Cardiac muscle cell (in vitro differentiated cells and primary cell): ENCODE measurements around the gene CAMK2D. TPM values are rescaled to one million over a fixed set of nuclear protein-coding genes. Genes with fewer than 3 reads are reported as not detected.

Source experiments
- DNase-seq, 2 donors: peaks; one replicate each; pipeline versions ENCODE4 v3.0.0 to v3.0.0-alpha.2; 2010 to 2017; ENCODE audit warnings: low read depth in 1 of 2, low spot score in 1 of 2
- H3K27ac ChIP-seq: fragments of 200-600 bp; sonication (generic); 2 replicates; pipeline ENCODE4 v1.5.1; 2016
- H3K27me3 ChIP-seq: fragments of 200-600 bp; sonication (generic); 2 replicates; pipeline ENCODE4 v1.6.0; 2016; ENCODE audit warnings: control low read depth
- H3K36me3 ChIP-seq: fragments of 200-600 bp; sonication (generic); 2 replicates; pipeline ENCODE4 v1.5.1; 2016; ENCODE audit warnings: control low read depth
- H3K4me1 ChIP-seq: fragments of 200-600 bp; sonication (generic); 2 replicates; pipeline ENCODE4 v1.8.1; 2017; ENCODE audit warnings: low read depth, mild to moderate bottlenecking, mixed run types
- H3K4me3 ChIP-seq: fragments of 200-600 bp; sonication (generic); 2 replicates; pipeline ENCODE4 v1.5.1; 2016; ENCODE audit warnings: mild to moderate bottlenecking
- H3K9me3 ChIP-seq: fragments of 200-600 bp; sonication (generic); 2 replicates; pipeline ENCODE4 v1.5.1; 2017; ENCODE audit warnings: low read depth, mild to moderate bottlenecking, control low read depth
- polyA plus RNA-seq: library from polyadenylated mRNA; unstranded; fragments of >200 nt; fragmentation: Nextera tagmentation; extraction: Ambion mirVana; gene quantifications from 2 replicates; pipeline ENCODE4 v1.2.1, GENCODE V29; 2016
- total RNA-seq: library from RNA; depleted of rRNA; stranded (reverse); fragments of >200 nt; gene quantifications from 2 replicates; pipeline ENCODE4 v1.2.3, GENCODE V29; 2016
- TF ChIP-seq, protein P1 (sequence below): IDR thresholded peaks from 2 replicates; pipeline ENCODE4 v1.5.1; 2012; ENCODE audit warnings: low read depth, mild to moderate bottlenecking, low read length

CAMK2D gene
- total and polyA plus RNA-seq, 2 experiments from 2014 or later = 60.6 to 84.7 TPM

- DNase-seq = no peak
- no peaks in the 10 kb centered on the region for H3K36me3 ChIP-seq
- no peak overlapping the region for H3K4me3 ChIP-seq
- no peaks in the 10 kb centered on the region for H3K9me3 ChIP-seq
- no peaks in the 10 kb centered on the region for H3K27me3 ChIP-seq
- no peak overlapping the region for H3K27ac ChIP-seq
- H3K4me1 ChIP-seq = peaks cover 10% of the 10 kb centered on the region
- TF ChIP-seq, protein P1, sequence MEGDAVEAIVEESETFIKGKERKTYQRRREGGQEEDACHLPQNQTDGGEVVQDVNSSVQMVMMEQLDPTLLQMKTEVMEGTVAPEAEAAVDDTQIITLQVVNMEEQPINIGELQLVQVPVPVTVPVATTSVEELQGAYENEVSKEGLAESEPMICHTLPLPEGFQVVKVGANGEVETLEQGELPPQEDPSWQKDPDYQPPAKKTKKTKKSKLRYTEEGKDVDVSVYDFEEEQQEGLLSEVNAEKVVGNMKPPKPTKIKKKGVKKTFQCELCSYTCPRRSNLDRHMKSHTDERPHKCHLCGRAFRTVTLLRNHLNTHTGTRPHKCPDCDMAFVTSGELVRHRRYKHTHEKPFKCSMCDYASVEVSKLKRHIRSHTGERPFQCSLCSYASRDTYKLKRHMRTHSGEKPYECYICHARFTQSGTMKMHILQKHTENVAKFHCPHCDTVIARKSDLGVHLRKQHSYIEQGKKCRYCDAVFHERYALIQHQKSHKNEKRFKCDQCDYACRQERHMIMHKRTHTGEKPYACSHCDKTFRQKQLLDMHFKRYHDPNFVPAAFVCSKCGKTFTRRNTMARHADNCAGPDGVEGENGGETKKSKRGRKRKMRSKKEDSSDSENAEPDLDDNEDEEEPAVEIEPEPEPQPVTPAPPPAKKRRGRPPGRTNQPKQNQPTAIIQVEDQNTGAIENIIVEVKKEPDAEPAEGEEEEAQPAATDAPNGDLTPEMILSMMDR = no peak
These were observed 156.6 kb downstream of the CAMK2D start for GRCh38 chr4:113604955-113605354.

- H3K27ac ChIP-seq = no peak overlapping the region
- H3K4me1 ChIP-seq = peaks cover 10% of the 10 kb centered on the region
- no peak overlapping the region for H3K4me3 ChIP-seq
- no peaks in the 10 kb centered on the region for H3K27me3 ChIP-seq
- TF ChIP-seq, protein P1 = no peak
- no peaks in the 10 kb centered on the region for H3K9me3 ChIP-seq
- peak in 1 of 2 donors; percentile 63 for DNase-seq
- no peaks in the 10 kb centered on the region for H3K36me3 ChIP-seq
These were observed 157.6 kb downstream of the CAMK2D start for GRCh38 chr4:113603911-113604310.

- Histone ChIP-seq H3K4me1 (peaks cover 10% of the 10 kb centered on the region), H3K4me3 (no peak overlapping the region), H3K9me3 (no peaks in the 10 kb centered on the region), H3K36me3 (no peaks in the 10 kb centered on the region), H3K27me3 (no peaks in the 10 kb centered on the region), H3K27ac (peak overlapping the region; percentile 76)
- no peak for DNase-seq
- TF ChIP-seq, protein P1 = no peak
These were observed 158.8 kb downstream of the CAMK2D start for GRCh38 chr4:113602646-113603228.

GRCh38 chr4:113601636-113602035, 159.9 kb downstream of the CAMK2D start:
- no peak for DNase-seq
- H3K36me3 ChIP-seq = no peaks in the 10 kb centered on the region
- TF ChIP-seq, protein P1 = no peak

GRCh38 chr4:113596396-113596795, 165.1 kb downstream of the CAMK2D start:
- TF ChIP-seq, protein P1 = no peak
- Histone ChIP-seq H3K9me3 (no peaks in the 10 kb centered on the region), H3K4me3 (no peak overlapping the region), H3K4me1 (peaks cover 13% of the 10 kb centered on the region), H3K27ac (no peak overlapping the region), H3K36me3 (no peaks in the 10 kb centered on the region), H3K27me3 (no peaks in the 10 kb centered on the region)
- no peak for DNase-seq

More at GRCh38 chr4:113601636-113602035, 159.9 kb downstream of the CAMK2D start:
- Histone ChIP-seq H3K27me3 (no peaks in the 10 kb centered on the region), H3K4me1 (peaks cover 10% of the 10 kb centered on the region), H3K4me3 (no peak overlapping the region), H3K27ac (no peak overlapping the region), H3K9me3 (no peaks in the 10 kb centered on the region)
